K562 (cell line): ENCODE measurements around the gene F11R. TPM values are rescaled to one million over a fixed set of nuclear protein-coding genes. Genes with fewer than 3 reads are reported as not detected.

ENCODE experiments used
- ARHGAP35 ChIP-seq: fragments of 450-650 bp; IDR thresholded peaks from 2 replicates; pipeline ENCODE4 v1.6.1; 2018; ENCODE audit not compliant: partially characterized antibody
- HDAC6 ChIP-seq: IDR thresholded peaks from 2 replicates; pipeline ENCODE4 v1.6.1; 2012; ENCODE audit warnings: low read depth, mild to moderate bottlenecking, control low read depth, inconsistent platforms, low read length, moderate library complexity
- RFX7 ChIP-seq: fragments of 250-450 bp; sonication (Bioruptor Pico); IDR thresholded peaks from 2 replicates; pipeline ENCODE4 v1.5.1; 2021; ENCODE audit warnings: mild to moderate bottlenecking
- SREBF2 ChIP-seq: sonication (generic); formaldehyde crosslinking; IDR thresholded peaks from 2 replicates; pipeline ENCODE4 v1.4.0; 2020; ENCODE audit warnings: mild to moderate bottlenecking, missing genetic modification reagents
- ZSCAN29 ChIP-seq: fragments of 450-650 bp; IDR thresholded peaks from 2 replicates; pipeline ENCODE4 v1.6.1; 2017
- polyA plus RNA-seq, 8 experiments: library from polyadenylated mRNA; depleted of rRNA in 4 of 8; stranded (reverse) in 5 of 8; unstranded in 3 of 8; fragments of >200 nt; fragmentation: Nextera tagmentation in 2 of 8; fragmentation: Illumina TruSeq in 1 of 8; extraction: Ambion mirVana in 2 of 8; extraction: Trizol in 1 of 8; gene quantifications; 2 replicates each; pipeline versions ENCODE4 v1.2.1 to v1.2.3, GENCODE V29; 2011 to 2014; ENCODE audit warnings: inconsistent platforms in 1 of 8, missing spikeins in 1 of 8
- total RNA-seq, 7 experiments: library from RNA; depleted of rRNA in 6 of 7; stranded (reverse); fragments of >200 nt in 6 of 7; fragmentation: Illumina TruSeq in 2 of 7; extraction: Trizol in 2 of 7; gene quantifications; 2 replicates each; pipeline versions ENCODE4 v1.2.1 to v1.2.3, GENCODE V29; 2011 to 2021; ENCODE audit warnings: low replicate concordance in 1 of 7
- TF ChIP-seq, protein P1 (sequence below): sonication (generic); formaldehyde crosslinking; IDR thresholded peaks from 2 replicates; pipeline ENCODE4 v1.8.1; 2023; ENCODE audit warnings: mild to moderate bottlenecking, missing genetic modification reagents
- TF ChIP-seq, protein P2 (sequence below), 2 experiments: IDR thresholded peaks in 1 of 2; conservative IDR thresholded peaks in 1 of 2; 2 replicates each; pipeline ENCODE4 v1.6.1; 2016; ENCODE audit warnings: low read depth in 2 of 2, mild to moderate bottlenecking in 1 of 2, missing compliant biosample characterization in 1 of 2, missing genetic modification characterization in 1 of 2, moderate library complexity in 1 of 2
- TF ChIP-seq, protein P3 (sequence below), 2 experiments: fragments of 200-800 bp in 1 of 2; sonication (Bioruptor generic) in 1 of 2; sonication (generic) in 1 of 2; formaldehyde crosslinking in 1 of 2; IDR thresholded peaks in 1 of 2; conservative IDR thresholded peaks in 1 of 2; 2 replicates each; pipeline versions ENCODE4 v1.5.0 to v1.6.1; 2016 to 2020; ENCODE audit warnings: missing compliant biosample characterization in 1 of 2, missing genetic modification characterization in 1 of 2, missing genetic modification reagents in 1 of 2
- TF ChIP-seq, protein P4 (sequence below), 2 experiments: fragments of 450-650 bp in 1 of 2; sonication (generic) in 1 of 2; formaldehyde crosslinking in 1 of 2; IDR thresholded peaks; 2 replicates each; pipeline versions ENCODE4 v1.7.1 to v1.9.0; 2016 to 2022; ENCODE audit warnings: inconsistent platforms in 1 of 2, mild to moderate bottlenecking in 1 of 2, missing genetic modification reagents in 1 of 2

The F11R gene
- total and polyA plus RNA-seq, 9 of the 15 experiments (the other 6 are each of a cell fraction or from before 2014, with no cell fraction given), result 27.4 to 187 (median 52.5) TPM

DNA sequence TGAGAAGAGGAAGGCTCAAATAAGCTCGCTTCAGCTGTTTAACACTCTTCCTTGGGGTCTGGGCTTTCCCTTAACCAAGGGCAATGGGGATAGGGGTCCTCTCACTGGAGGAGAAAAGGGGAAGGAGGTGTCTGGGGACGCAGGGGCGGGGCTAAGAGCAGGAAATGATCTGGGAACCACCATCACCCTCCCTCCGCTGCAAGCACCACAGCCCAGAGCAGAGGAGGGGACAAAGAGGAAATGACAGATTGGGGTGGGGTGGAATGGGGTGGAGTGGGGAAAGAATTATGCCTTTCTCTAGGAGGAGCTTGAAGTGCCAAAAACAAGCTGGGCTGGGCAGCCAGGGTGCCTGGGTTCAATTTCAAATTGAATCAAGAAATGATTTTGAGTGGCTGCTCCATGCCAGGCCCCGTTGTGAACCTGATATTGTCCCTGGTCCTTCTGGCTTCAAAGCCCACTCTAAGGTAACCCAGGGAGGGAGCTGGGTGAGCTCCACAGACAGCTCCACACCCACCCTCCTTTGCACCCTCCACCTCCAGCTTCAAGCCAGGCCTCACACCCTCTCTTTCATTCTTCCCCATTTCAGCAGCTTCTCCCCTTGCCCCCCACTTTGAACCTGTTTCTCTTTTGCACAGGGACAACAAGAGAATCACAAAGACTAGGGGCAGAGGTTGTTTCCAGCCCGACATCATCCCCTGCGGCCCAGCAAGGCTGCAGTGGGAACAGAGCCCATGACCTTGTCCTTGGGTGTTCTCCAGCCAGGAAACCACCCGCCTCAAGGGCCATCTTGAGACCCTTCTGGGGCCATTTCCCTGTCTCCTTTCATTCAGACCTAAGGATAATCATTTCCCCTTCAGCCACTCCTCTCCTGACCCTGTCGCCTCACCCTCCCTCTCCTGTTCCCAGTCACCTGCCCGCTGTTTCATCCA, 47.6 kb upstream of the F11R start (continued):
- TF ChIP-seq, protein P1, sequence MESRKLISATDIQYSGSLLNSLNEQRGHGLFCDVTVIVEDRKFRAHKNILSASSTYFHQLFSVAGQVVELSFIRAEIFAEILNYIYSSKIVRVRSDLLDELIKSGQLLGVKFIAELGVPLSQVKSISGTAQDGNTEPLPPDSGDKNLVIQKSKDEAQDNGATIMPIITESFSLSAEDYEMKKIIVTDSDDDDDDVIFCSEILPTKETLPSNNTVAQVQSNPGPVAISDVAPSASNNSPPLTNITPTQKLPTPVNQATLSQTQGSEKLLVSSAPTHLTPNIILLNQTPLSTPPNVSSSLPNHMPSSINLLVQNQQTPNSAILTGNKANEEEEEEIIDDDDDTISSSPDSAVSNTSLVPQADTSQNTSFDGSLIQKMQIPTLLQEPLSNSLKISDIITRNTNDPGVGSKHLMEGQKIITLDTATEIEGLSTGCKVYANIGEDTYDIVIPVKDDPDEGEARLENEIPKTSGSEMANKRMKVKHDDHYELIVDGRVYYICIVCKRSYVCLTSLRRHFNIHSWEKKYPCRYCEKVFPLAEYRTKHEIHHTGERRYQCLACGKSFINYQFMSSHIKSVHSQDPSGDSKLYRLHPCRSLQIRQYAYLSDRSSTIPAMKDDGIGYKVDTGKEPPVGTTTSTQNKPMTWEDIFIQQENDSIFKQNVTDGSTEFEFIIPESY, result no peak
- no peak for TF ChIP-seq RFX7 (CRISPR knock-in tag)
- TF ChIP-seq ARHGAP35, result no peak
- TF ChIP-seq ZSCAN29, result no peak
- TF ChIP-seq, protein P2, sequence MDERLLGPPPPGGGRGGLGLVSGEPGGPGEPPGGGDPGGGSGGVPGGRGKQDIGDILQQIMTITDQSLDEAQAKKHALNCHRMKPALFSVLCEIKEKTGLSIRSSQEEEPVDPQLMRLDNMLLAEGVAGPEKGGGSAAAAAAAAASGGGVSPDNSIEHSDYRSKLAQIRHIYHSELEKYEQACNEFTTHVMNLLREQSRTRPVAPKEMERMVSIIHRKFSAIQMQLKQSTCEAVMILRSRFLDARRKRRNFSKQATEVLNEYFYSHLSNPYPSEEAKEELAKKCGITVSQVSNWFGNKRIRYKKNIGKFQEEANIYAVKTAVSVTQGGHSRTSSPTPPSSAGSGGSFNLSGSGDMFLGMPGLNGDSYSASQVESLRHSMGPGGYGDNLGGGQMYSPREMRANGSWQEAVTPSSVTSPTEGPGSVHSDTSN (CRISPR knock-in tag; IDR thresholded peaks at IDR 0.05; ENCODE audit: low read depth), result no peak
- TF ChIP-seq, protein P2 (tag; conservative IDR thresholded peaks at IDR 0.05; ENCODE audit: low read depth), result peak; percentile 73
- no peak for TF ChIP-seq HDAC6
- TF ChIP-seq SREBF2 (CRISPR knock-in tag), result no peak
- TF ChIP-seq, protein P3, sequence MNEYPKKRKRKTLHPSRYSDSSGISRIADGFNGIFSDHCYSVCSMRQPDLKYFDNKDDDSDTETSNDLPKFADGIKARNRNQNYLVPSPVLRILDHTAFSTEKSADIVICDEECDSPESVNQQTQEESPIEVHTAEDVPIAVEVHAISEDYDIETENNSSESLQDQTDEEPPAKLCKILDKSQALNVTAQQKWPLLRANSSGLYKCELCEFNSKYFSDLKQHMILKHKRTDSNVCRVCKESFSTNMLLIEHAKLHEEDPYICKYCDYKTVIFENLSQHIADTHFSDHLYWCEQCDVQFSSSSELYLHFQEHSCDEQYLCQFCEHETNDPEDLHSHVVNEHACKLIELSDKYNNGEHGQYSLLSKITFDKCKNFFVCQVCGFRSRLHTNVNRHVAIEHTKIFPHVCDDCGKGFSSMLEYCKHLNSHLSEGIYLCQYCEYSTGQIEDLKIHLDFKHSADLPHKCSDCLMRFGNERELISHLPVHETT (CRISPR knock-in tag; conservative IDR thresholded peaks at IDR 0.05 in 1 of 2, IDR thresholded peaks at IDR 0.05 in 1 of 2), result no peak
- TF ChIP-seq, protein P4, sequence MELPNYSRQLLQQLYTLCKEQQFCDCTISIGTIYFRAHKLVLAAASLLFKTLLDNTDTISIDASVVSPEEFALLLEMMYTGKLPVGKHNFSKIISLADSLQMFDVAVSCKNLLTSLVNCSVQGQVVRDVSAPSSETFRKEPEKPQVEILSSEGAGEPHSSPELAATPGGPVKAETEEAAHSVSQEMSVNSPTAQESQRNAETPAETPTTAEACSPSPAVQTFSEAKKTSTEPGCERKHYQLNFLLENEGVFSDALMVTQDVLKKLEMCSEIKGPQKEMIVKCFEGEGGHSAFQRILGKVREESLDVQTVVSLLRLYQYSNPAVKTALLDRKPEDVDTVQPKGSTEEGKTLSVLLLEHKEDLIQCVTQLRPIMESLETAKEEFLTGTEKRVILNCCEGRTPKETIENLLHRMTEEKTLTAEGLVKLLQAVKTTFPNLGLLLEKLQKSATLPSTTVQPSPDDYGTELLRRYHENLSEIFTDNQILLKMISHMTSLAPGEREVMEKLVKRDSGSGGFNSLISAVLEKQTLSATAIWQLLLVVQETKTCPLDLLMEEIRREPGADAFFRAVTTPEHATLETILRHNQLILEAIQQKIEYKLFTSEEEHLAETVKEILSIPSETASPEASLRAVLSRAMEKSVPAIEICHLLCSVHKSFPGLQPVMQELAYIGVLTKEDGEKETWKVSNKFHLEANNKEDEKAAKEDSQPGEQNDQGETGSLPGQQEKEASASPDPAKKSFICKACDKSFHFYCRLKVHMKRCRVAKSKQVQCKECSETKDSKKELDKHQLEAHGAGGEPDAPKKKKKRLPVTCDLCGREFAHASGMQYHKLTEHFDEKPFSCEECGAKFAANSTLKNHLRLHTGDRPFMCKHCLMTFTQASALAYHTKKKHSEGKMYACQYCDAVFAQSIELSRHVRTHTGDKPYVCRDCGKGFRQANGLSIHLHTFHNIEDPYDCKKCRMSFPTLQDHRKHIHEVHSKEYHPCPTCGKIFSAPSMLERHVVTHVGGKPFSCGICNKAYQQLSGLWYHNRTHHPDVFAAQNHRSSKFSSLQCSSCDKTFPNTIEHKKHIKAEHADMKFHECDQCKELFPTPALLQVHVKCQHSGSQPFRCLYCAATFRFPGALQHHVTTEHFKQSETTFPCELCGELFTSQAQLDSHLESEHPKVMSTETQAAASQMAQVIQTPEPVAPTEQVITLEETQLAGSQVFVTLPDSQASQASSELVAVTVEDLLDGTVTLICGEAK (IDR thresholded peaks at IDR 0.05), result peak; percentile 49; the same call in 1 of the 2 replicates
- TF ChIP-seq, protein P4 (CRISPR knock-in tag; IDR thresholded peaks at IDR 0.05), result no peak
